ENCODE results near the gene PRODH. TPM values are rescaled to one million over a fixed set of nuclear protein-coding genes. Genes with fewer than 3 reads are reported as not detected.
A peak's percentile ranks its signal among the peaks of the same experiment; 100 is the strongest.
"Not testable (repeated sequence)": the region's sequence is repeated elsewhere in the genome, so short reads cannot be mapped to it uniquely, and the experiment has no call there.

Gene PRODH
- total RNA-seq, 2 experiments from 2014 or later = 0.06 TPM; not detected in 1

DNA sequence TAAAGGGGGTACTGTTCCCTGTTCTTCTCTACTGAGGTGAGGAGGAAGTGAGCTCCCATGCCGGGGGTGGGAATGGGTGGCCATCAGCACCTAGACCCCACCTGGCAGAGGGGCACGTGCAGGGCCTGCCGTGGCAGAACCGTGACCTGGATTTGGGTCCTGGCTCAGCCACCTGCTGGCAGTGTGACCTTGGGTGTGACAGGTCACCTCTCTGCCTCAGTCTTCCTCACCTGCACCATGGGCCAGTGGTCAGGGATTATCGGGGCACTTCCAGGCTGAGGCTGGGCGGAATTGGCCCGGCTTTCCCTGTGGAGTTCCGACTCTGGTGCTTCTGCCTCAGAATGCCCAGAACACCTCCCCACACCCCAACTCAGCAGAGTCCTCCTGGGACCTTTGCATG, 36.5 kb upstream of the PRODH start:
- POLR2A ChIA-PET; H3K27ac Mint-ChIP-seq; H3K4me1 Mint-ChIP-seq; H3K9me3 Mint-ChIP-seq; ATAC-seq (ENCODE audit: low read depth); H3K4me3 Mint-ChIP-seq; H3K27me3 Mint-ChIP-seq; DNase-seq; H3K36me3 Mint-ChIP-seq: not testable (repeated sequence)

- ATAC-seq (ENCODE audit: low read depth); H3K4me1 Mint-ChIP-seq; POLR2A ChIA-PET; DNase-seq; H3K27ac Mint-ChIP-seq; H3K36me3 Mint-ChIP-seq; H3K4me3 Mint-ChIP-seq; H3K9me3 Mint-ChIP-seq; H3K27me3 Mint-ChIP-seq: not testable (repeated sequence)
These were observed 35.9 kb upstream of the PRODH start for GRCh38 chr22:18972029-18972428.

DNA sequence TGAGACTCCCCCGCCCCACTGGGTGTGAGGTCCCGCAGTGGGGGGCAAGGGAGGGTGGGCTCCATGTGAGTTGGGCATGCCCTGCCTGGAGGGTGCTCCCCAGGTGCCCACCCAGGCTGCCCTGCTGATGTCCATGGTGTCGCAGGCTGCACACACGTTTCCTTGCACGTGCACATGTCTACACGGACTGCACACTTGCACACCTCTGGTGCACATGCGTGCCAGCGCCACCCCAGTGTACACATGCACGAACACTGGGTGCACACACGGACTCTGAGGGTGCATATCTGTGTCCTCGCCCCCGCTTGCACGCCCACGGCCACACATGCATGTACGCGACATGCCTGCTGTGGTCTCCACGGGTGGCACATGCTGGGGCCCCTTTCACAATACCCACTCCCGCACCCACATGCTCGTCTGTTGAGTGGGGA, 35.2 kb upstream of the PRODH start:
- Mint-ChIP-seq H3K4me1 (peaks cover 1% of the 10 kb centered on the region), H3K4me3 (no peak overlapping the region), H3K9me3 (no peaks in the 10 kb centered on the region), H3K27me3 (peaks cover 6% of the 10 kb centered on the region), H3K27ac (no peak overlapping the region), H3K36me3 (no peaks in the 10 kb centered on the region)
- POLR2A ChIA-PET = no interaction called here
- DNase-seq = no peak
- no peak for ATAC-seq (ENCODE audit: low read depth)

DNA sequence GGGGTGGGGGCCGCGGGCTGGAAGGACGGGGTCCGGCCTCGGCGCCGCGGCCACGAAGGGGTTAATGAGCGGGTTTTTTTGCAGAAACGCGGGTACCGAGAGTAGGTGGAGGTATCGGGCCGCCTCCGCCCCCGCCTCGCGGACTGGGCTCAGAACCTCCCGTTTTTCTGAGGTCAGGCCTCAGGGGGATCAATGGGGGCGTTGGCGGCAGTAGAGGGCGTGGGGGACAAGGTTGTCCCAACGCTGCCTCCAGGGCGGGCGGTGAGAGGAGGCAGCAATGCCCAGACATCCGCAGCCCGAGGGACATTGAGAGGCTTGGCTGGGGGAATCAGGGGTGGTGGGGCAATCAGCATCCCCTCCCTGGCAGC, 34.8 kb upstream of the PRODH start:
- Mint-ChIP-seq H3K36me3 (no peaks in the 10 kb centered on the region), H3K27ac (no peak overlapping the region), H3K27me3 (peaks cover 6% of the 10 kb centered on the region), H3K9me3 (no peaks in the 10 kb centered on the region), H3K4me3 (no peak overlapping the region), H3K4me1 (peaks cover 1% of the 10 kb centered on the region)
- POLR2A ChIA-PET = no interaction called here
- ATAC-seq (ENCODE audit: low read depth) = no peak
- no peak for DNase-seq

DNA sequence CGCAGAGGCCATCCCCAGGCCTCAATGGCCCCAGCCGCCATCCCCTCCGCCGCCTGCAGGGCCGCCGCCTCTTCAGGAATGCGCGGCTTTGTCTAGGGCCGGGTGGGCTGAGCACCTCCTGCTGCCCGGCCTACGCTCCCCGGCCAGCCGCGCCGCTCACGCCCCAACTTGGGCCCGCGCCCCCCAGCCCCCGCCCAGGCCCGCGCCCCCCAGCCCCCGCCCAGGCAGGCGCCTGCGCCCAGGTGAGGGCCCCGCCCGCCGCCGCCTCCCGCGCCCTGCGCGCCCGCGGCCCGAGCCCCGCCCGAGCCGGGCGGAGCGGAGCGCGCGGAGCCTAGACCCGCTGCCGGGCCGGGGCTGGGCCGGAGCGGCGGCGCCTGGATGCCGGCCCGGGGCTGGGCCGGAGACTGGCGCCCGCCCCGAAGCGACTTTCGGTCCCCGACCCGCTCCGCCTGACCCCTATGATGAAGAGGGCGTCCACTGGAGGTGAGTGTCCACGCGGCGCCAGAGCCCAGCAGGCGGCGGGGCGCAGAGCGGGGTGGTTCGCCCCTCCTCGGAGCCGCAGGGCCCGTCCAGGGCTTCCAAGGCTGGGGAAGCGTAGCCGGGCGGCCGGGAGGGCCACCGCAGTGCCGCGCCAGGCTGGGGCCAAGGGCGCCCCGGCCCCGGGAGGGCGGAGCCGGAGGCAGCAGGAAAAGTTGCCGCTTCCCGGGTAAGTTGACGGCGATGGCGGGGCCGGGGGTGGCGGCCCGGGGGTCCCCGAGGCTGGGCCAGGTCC, 34.3 kb upstream of the PRODH start:
- Mint-ChIP-seq H3K36me3 (no peaks in the 10 kb centered on the region), H3K27me3 (peaks cover 6% of the 10 kb centered on the region), H3K27ac (no peak overlapping the region), H3K4me3 (no peak overlapping the region), H3K9me3 (no peaks in the 10 kb centered on the region), H3K4me1 (peaks cover 1% of the 10 kb centered on the region)
- peak; percentile 60 for ATAC-seq (ENCODE audit: low read depth)
- POLR2A ChIA-PET = no interaction called here
- DNase-seq = no peak

DNA sequence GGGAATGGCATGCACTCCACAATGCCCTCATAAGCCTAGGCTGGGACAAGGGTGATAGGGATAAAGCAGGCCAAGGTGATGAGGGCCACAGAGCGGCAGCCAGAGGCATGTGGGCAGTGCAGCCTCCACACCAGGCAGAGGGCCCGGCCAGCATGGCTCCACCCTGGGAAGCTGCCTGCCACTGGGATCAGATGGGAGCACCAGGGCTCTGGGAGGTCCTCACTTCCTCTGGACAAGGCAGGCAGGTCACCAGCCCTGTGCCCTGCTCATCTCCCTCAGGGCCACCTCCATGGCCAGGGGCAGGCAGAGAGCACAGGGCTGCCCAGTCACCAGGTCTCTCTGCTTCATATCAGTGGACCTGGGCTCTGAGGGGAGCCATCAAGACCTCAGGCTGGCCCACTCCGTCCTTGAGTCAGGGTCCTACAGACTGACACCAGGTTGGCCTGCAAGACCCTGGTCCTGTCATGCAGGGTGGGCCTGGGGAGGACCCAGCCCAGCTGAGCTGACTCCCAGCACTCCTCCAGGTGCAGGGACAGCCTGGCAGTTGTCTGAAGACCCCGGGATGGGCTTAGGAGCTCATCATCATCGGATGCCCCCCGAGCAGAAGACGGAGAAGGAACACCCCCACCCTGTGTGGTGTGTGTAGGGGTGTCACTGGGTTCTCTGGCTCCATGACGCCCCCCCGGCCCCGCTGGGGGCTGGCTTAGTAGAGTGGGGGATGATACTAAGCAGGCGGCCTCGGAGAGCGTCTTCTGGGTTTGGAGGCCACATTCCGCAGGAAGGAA, 33.3 kb upstream of the PRODH start:
- not testable (repeated sequence) for H3K27me3 Mint-ChIP-seq; H3K36me3 Mint-ChIP-seq; ATAC-seq (ENCODE audit: low read depth)

GRCh38 chr22:18968011-18968749, 32.1 kb upstream of the PRODH start:
- no peak overlapping the region for H3K27ac Mint-ChIP-seq
- H3K4me1 Mint-ChIP-seq = peaks cover 1% of the 10 kb centered on the region
- no peak for ATAC-seq (ENCODE audit: low read depth)
- H3K27me3 Mint-ChIP-seq = peaks cover 6% of the 10 kb centered on the region
- H3K36me3 Mint-ChIP-seq = no peaks in the 10 kb centered on the region
- POLR2A ChIA-PET = no interaction called here
- H3K9me3 Mint-ChIP-seq = no peaks in the 10 kb centered on the region
- H3K4me3 Mint-ChIP-seq = no peak overlapping the region
- DNase-seq = peak; percentile 52

More for the DNA sequence above, 33.3 kb upstream of the PRODH start:
- H3K4me1 Mint-ChIP-seq, DNase-seq, POLR2A ChIA-PET, H3K9me3 Mint-ChIP-seq, H3K27ac Mint-ChIP-seq: not testable (repeated sequence)
- peak overlapping the region; percentile 60 for H3K4me3 Mint-ChIP-seq

- DNase-seq; H3K9me3 Mint-ChIP-seq; H3K4me3 Mint-ChIP-seq; H3K27ac Mint-ChIP-seq; H3K36me3 Mint-ChIP-seq; ATAC-seq (ENCODE audit: low read depth); H3K27me3 Mint-ChIP-seq; H3K4me1 Mint-ChIP-seq; POLR2A ChIA-PET: not testable (repeated sequence)
These were observed 31.4 kb upstream of the PRODH start for GRCh38 chr22:18967391-18968010.

- Mint-ChIP-seq H3K27me3 (peaks cover 6% of the 10 kb centered on the region), H3K27ac (no peak overlapping the region), H3K4me3 (no peak overlapping the region), H3K4me1 (peaks cover 1% of the 10 kb centered on the region), H3K36me3 (no peaks in the 10 kb centered on the region), H3K9me3 (no peaks in the 10 kb centered on the region)
- ATAC-seq (ENCODE audit: low read depth) (no peak), DNase-seq (no peak)
- POLR2A ChIA-PET = no interaction called here
These were observed 30.7 kb upstream of the PRODH start for GRCh38 chr22:18966748-18967147.

DNA sequence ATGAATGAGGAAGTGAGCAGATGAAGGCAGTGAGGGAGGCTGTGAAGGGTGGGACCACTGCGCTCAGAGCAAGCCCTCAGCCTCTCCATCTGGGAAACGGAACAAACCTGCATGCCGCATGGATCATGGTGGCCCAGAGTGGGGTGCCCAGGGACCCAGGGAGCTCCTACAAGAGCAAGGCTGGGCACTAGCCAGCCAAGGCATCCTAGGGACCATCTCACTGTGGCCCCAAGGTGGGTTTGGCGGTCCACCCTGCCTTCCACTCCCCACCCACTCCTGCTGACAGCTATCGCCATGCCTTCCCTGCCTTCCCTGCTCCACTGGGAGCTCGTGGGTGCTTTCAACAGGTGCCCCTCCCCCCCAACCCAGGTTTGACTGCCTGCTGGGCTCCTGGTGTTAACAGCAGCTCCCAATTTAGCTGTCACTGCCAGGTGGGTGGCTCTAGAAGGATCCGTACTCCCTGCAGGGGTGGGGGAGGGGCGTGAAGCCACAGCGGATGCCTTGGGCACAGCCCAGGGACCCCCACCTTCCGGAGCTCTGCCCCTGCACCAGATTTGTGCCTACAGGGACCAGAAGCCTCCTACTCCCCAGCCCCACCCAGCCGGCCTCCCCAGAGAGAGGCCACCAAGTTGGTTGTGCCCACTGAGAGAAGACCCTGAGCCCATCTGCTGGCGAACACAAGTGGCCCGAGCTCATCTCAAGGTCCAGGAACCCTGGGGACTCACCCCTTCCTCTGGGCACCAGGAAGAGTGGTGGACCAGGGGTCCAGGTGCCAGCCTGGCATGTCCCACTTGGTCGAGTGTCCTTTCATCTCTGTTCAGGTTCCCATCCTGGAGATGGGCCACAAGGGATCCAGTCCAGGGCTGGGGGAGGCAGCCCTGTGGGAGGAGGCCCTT, 29.7 kb upstream of the PRODH start:
- no peak overlapping the region for H3K4me3 Mint-ChIP-seq
- H3K4me1 Mint-ChIP-seq = peaks cover 1% of the 10 kb centered on the region
- H3K27ac Mint-ChIP-seq = no peak overlapping the region
- no peaks in the 10 kb centered on the region for H3K9me3 Mint-ChIP-seq
- no peak for ATAC-seq (ENCODE audit: low read depth)
- POLR2A ChIA-PET = no interaction called here
- DNase-seq = no peak
- peaks cover 6% of the 10 kb centered on the region for H3K27me3 Mint-ChIP-seq
- no peaks in the 10 kb centered on the region for H3K36me3 Mint-ChIP-seq

- H3K9me3 Mint-ChIP-seq; POLR2A ChIA-PET; ATAC-seq (ENCODE audit: low read depth); H3K36me3 Mint-ChIP-seq; H3K27me3 Mint-ChIP-seq; H3K27ac Mint-ChIP-seq; H3K4me1 Mint-ChIP-seq; H3K4me3 Mint-ChIP-seq; DNase-seq: not testable (repeated sequence)
These were observed 28.6 kb upstream of the PRODH start for GRCh38 chr22:18964501-18965265.

GRCh38 chr22:18964051-18964450, 28.0 kb upstream of the PRODH start:
- ATAC-seq (ENCODE audit: low read depth); H3K4me1 Mint-ChIP-seq; H3K4me3 Mint-ChIP-seq; DNase-seq; POLR2A ChIA-PET; H3K27me3 Mint-ChIP-seq; H3K27ac Mint-ChIP-seq; H3K9me3 Mint-ChIP-seq; H3K36me3 Mint-ChIP-seq: not testable (repeated sequence)
